SK-N-SH (cell line): ENCODE measurements around the gene BUB1.

Experiments
- EP300 ChIP-seq, 2 experiments: IDR thresholded peaks; 2 replicates each; pipeline versions ENCODE4 v1.4.0 to v1.6.1; 2012; ENCODE audit warnings: borderline replicate concordance in 1 of 2, low read depth in 1 of 2, low read length in 1 of 2
- NFIC ChIP-seq: IDR thresholded peaks from 2 replicates; pipeline ENCODE4 v1.4.0; 2012; ENCODE audit warnings: borderline replicate concordance
- POLR2AphosphoS5 ChIP-seq: IDR thresholded peaks from 2 replicates; pipeline ENCODE4 v1.6.1; 2012; ENCODE audit warnings: low read depth, low read length
- SMC3 ChIP-seq: IDR thresholded peaks from 2 replicates; pipeline ENCODE4 v1.6.1; 2012; ENCODE audit warnings: low read depth, low read length, improper control_type of control experiment
- TF ChIP-seq, protein P1 (sequence below): fragments of 200-600 bp; sonication (generic); IDR thresholded peaks from 2 replicates; pipeline ENCODE4 v1.6.1; 2017; ENCODE audit warnings: antibody characterized with exemption, mild to moderate bottlenecking, moderate library complexity

DNA sequence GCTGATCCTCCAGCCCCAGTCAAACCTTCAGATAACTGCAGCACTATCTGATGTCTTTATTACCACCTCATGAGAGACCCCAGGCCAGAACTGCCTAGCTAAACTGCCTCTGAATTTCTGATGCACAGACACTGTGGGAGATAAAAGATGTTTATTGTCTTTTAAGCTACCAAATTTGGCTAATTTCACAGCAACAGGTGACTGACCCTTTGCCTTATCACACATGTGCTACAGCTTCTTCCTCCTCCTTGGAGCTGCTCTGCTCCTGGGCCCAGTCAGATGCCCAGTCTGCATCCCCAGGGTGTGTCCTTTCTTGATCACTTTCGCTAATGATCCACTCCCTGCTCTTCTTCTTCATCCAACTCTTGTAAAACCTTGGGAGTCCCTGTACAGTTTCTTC lies 34.9 kb upstream of the BUB1 start:
- TF ChIP-seq, protein P1, sequence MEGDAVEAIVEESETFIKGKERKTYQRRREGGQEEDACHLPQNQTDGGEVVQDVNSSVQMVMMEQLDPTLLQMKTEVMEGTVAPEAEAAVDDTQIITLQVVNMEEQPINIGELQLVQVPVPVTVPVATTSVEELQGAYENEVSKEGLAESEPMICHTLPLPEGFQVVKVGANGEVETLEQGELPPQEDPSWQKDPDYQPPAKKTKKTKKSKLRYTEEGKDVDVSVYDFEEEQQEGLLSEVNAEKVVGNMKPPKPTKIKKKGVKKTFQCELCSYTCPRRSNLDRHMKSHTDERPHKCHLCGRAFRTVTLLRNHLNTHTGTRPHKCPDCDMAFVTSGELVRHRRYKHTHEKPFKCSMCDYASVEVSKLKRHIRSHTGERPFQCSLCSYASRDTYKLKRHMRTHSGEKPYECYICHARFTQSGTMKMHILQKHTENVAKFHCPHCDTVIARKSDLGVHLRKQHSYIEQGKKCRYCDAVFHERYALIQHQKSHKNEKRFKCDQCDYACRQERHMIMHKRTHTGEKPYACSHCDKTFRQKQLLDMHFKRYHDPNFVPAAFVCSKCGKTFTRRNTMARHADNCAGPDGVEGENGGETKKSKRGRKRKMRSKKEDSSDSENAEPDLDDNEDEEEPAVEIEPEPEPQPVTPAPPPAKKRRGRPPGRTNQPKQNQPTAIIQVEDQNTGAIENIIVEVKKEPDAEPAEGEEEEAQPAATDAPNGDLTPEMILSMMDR, result no peak
- TF ChIP-seq EP300 (IDR thresholded peaks at IDR 0.05; ENCODE audit: borderline replicate concordance in 1 of 2, low read depth in 1 of 2, low read length in 1 of 2), result no peak
- no peak for TF ChIP-seq SMC3
- TF ChIP-seq NFIC, result no peak
- TF ChIP-seq POLR2AphosphoS5, result no peak
